HFF-Myc (cell line): ENCODE data around the gene IL17B.
A peak's percentile ranks its signal among the peaks of the same experiment; 100 is the strongest.

Experiments
- DNase-seq: peaks from one replicate; pipeline ENCODE4 v3.0.0-alpha.2; 2011; ENCODE audit warnings: low read depth; ENCODE audit errors: extremely low read depth
- H3K4me3 ChIP-seq: replicated peaks from 2 replicates; pipeline ENCODE4 v1.5.1; 2011; ENCODE audit warnings: low read depth, mild to moderate bottlenecking, control low read depth, low read length
- CTCF ChIP-seq: IDR thresholded peaks from 2 replicates; pipeline ENCODE4 v1.5.1; 2012; ENCODE audit warnings: mild to moderate bottlenecking, low read depth, low read length, control low read depth; ENCODE audit errors: missing control alignments

IL17B gene

GRCh38 chr5:149414405-149415065, 35.4 kb upstream of the IL17B start:
- no peak for DNase-seq
- no peak for TF ChIP-seq CTCF

GRCh38 chr5:149413477-149414210, 34.6 kb upstream of the IL17B start:
- no peak for TF ChIP-seq CTCF
- DNase-seq: no peak
- no peak overlapping the region for H3K4me3 ChIP-seq

More at GRCh38 chr5:149414405-149415065, 35.4 kb upstream of the IL17B start:
- no peak overlapping the region for H3K4me3 ChIP-seq

GRCh38 chr5:149412783-149413476, 33.8 kb upstream of the IL17B start:
- no peak for TF ChIP-seq CTCF
- no peak for DNase-seq
- no peak overlapping the region for H3K4me3 ChIP-seq

GRCh38 chr5:149411738-149412519, 32.8 kb upstream of the IL17B start:
- no peak overlapping the region for H3K4me3 ChIP-seq
- no peak for TF ChIP-seq CTCF
- no peak for DNase-seq

- DNase-seq: no peak
- H3K4me3 ChIP-seq: peak overlapping the region; percentile 64; the same call in 1 of the 2 replicates
- no peak for TF ChIP-seq CTCF
These were observed 31.8 kb upstream of the IL17B start for GRCh38 chr5:149410721-149411432.

GRCh38 chr5:149410071-149410470, 31.0 kb upstream of the IL17B start:
- TF ChIP-seq CTCF: no peak
- no peak for DNase-seq
- peak overlapping the region; percentile 64 for H3K4me3 ChIP-seq
